Ishikawa (cell line): ENCODE measurements around the gene TP53BP2.

ENCODE experiments used
- CEBPB ChIP-seq: IDR thresholded peaks from 2 replicates; pipeline ENCODE4 v1.6.1; 2012
- CREB1 ChIP-seq: IDR thresholded peaks from 2 replicates; pipeline ENCODE4 v1.6.1; 2012; ENCODE audit warnings: low read depth
- EGR1 ChIP-seq: IDR thresholded peaks from 2 replicates; pipeline ENCODE4 v1.6.1; 2012
- EP300 ChIP-seq: IDR thresholded peaks from 2 replicates; pipeline ENCODE4 v1.6.1; 2012; ENCODE audit warnings: borderline replicate concordance
- FOXM1 ChIP-seq: IDR thresholded peaks from 2 replicates; pipeline ENCODE4 v1.6.1; 2012; ENCODE audit warnings: low read depth, borderline replicate concordance
- RAD21 ChIP-seq: IDR thresholded peaks from 2 replicates; pipeline ENCODE4 v1.6.1; 2012; ENCODE audit warnings: low read depth
- REST ChIP-seq: IDR thresholded peaks from 2 replicates; pipeline ENCODE4 v1.6.1; 2012; ENCODE audit warnings: low read depth, mild to moderate bottlenecking
- TAF1 ChIP-seq: IDR thresholded peaks from 2 replicates; pipeline ENCODE4 v1.6.1; 2012; ENCODE audit warnings: low read depth, mild to moderate bottlenecking
- TCF12 ChIP-seq: IDR thresholded peaks from 2 replicates; pipeline ENCODE4 v1.6.1; 2012; ENCODE audit warnings: low read depth
- ZBTB7A ChIP-seq: IDR thresholded peaks from 2 replicates; pipeline ENCODE4 v1.6.1; 2012; ENCODE audit warnings: low read depth

GRCh38 chr1:223827193-223827663 lies 18.5 kb downstream of the TP53BP2 start:
- TF ChIP-seq ZBTB7A (no peak), CREB1 (no peak), TAF1 (no peak), REST (no peak), EP300 (no peak), CEBPB (no peak), RAD21 (no peak), TCF12 (no peak), FOXM1 (no peak), EGR1 (no peak)
